ENCODE results near the gene AP5B1.

DNA sequence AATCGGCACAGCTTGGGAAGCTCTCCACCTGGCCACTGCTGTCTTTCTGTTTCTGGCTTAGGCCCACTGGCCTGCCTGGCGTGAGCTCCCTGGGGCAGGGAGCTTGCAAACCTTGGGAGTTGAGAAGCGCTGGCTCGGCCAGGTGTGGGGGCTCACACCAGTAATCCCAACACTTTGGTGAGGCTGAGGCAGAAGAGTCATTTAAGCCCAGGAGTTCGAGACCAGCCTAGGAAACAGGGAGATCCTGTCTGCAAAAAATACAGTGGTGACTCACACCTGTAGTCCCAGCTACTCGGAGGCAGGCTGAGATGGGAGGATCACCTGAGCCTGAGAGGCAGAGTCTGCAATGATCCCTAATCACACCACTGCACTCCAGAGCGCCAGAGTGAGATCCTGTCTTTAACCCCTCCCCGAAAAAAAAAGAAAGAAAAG lies 4.0 kb downstream of the AP5B1 start:
- TF ChIP-seq, protein P1, sequence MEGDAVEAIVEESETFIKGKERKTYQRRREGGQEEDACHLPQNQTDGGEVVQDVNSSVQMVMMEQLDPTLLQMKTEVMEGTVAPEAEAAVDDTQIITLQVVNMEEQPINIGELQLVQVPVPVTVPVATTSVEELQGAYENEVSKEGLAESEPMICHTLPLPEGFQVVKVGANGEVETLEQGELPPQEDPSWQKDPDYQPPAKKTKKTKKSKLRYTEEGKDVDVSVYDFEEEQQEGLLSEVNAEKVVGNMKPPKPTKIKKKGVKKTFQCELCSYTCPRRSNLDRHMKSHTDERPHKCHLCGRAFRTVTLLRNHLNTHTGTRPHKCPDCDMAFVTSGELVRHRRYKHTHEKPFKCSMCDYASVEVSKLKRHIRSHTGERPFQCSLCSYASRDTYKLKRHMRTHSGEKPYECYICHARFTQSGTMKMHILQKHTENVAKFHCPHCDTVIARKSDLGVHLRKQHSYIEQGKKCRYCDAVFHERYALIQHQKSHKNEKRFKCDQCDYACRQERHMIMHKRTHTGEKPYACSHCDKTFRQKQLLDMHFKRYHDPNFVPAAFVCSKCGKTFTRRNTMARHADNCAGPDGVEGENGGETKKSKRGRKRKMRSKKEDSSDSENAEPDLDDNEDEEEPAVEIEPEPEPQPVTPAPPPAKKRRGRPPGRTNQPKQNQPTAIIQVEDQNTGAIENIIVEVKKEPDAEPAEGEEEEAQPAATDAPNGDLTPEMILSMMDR (IDR thresholded peaks at IDR 0.05; ENCODE audit: low read length), result no peak
- no peak for TF ChIP-seq EZH2 (IDR thresholded peaks at IDR 0.05; ENCODE audit: borderline replicate concordance, low read length)

Data from OCI-LY1 (cell line).